Measurements from ENCODE around the gene P2RY2. TPM values are rescaled to one million over a fixed set of nuclear protein-coding genes. Genes with fewer than 3 reads are reported as not detected.

P2RY2 gene
- total and polyA plus RNA-seq, 2 donors (not counting 1 experiment from before 2014, with no cell fraction given): 0.05 to 0.17 TPM

DNA sequence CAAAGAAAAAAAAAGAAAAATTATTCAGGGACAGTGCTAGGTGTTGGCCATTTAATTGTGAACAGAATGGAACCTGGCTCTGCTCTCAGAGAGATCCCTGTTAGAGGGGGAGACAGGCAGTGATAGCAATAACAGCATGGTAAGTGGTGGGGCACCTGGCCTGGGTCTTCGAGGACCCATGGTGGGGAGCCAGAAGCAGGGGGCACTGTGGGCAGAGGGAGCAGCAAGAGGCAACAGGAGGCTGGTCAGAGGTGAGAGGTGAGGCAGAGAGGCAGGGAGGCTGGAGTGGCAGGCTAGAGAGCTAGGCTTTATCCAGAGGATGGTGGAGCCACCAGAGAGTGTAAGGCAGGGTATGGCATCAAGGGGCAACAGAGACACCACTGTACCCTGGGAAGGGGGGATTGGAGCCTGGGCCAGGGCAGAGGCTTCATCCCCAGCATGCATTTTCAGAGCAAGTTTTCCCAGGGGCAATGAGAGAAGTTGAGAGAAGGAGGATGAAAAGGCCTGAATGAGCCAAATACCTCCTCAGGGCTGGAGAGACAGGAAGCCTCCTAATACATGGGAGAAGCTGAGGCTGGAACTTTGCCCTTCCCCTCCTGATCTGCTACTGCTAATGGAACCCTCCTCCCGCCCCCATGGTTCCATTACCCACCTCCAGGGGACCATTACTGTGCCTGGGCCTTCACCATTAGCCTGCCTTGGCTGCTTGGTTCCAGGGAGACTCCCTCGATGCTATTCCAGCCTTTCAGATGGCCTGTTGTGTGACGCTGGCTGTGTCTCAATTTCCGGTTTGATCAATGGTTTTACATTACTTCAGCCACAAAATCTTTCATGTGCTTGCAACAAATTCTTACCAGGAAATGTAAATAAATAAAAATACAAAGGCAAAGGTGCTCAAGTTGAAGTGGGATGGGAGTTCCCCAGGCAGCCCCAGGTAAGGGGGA, 2.6 kb upstream of the P2RY2 start:
- H3K4me3 ChIP-seq (replicated peaks in 1 of 4; ENCODE audit: control extremely low read depth in 1 of 4, insufficient read depth in 1 of 4, low read depth in 3 of 4, low read length in 4 of 4): no peak overlapping the region
- no peaks in the 10 kb centered on the region for H3K4me1 ChIP-seq (ENCODE audit: control insufficient read depth, extremely low read depth, insufficient read depth, low read length)
- H3K9ac ChIP-seq (ENCODE audit: insufficient read depth, low read length): no peak overlapping the region
- no peak for DNase-seq (ENCODE audit: low read depth in 2 of 2)
- H3K36me3 ChIP-seq (ENCODE audit: control insufficient read depth, insufficient read depth, low read length): no peaks in the 10 kb centered on the region
- H3K27me3 ChIP-seq (ENCODE audit: control insufficient read depth, insufficient read depth, low read length): peaks cover 24% of the 10 kb centered on the region
- no peak overlapping the region for H3K27ac ChIP-seq (ENCODE audit: insufficient read depth, low read length)
- TF ChIP-seq EZH2 (IDR thresholded peaks at IDR 0.05; ENCODE audit: low read length, missing control alignments): no peak
- no peak overlapping the region for H3K4me2 ChIP-seq (ENCODE audit: extremely low read depth, insufficient read depth, low read length)
- H4K20me1 ChIP-seq (ENCODE audit: control insufficient read depth, extremely low read depth, insufficient read depth, low read length): no peaks in the 10 kb centered on the region
- no peaks in the 10 kb centered on the region for H3K9me3 ChIP-seq (ENCODE audit: control insufficient read depth, insufficient read depth, low read depth, low read length)
- H2AFZ ChIP-seq (ENCODE audit: low read length): no peak overlapping the region
- no peaks in the 10 kb centered on the region for H3K79me2 ChIP-seq (ENCODE audit: control insufficient read depth, insufficient read depth, low read length)

GRCh38 chr11:73216465-73216864, 1.6 kb upstream of the P2RY2 start:
- DNase-seq (ENCODE audit: low read depth in 2 of 2): no peak
- Histone ChIP-seq H3K36me3 (ENCODE audit: control insufficient read depth, insufficient read depth, low read length) (no peaks in the 10 kb centered on the region), H3K27ac (ENCODE audit: insufficient read depth, low read length) (no peak overlapping the region), H2AFZ (ENCODE audit: low read length) (no peak overlapping the region), H3K9ac (ENCODE audit: insufficient read depth, low read length) (no peak overlapping the region), H3K27me3 (ENCODE audit: control insufficient read depth, insufficient read depth, low read length) (peaks cover 27% of the 10 kb centered on the region), H3K4me1 (ENCODE audit: control insufficient read depth, extremely low read depth, insufficient read depth, low read length) (no peaks in the 10 kb centered on the region), H4K20me1 (ENCODE audit: control insufficient read depth, extremely low read depth, insufficient read depth, low read length) (no peaks in the 10 kb centered on the region), H3K4me2 (ENCODE audit: extremely low read depth, insufficient read depth, low read length) (no peak overlapping the region), H3K79me2 (ENCODE audit: control insufficient read depth, insufficient read depth, low read length) (no peaks in the 10 kb centered on the region), H3K9me3 (ENCODE audit: control insufficient read depth, insufficient read depth, low read depth, low read length) (no peaks in the 10 kb centered on the region), H3K4me3 (replicated peaks in 1 of 4; ENCODE audit: control extremely low read depth in 1 of 4, insufficient read depth in 1 of 4, low read depth in 3 of 4, low read length in 4 of 4) (no peak overlapping the region)
- TF ChIP-seq CTCF (conservative IDR thresholded peaks at IDR 0.05 in 1 of 2, IDR thresholded peaks at IDR 0.05 in 1 of 2; ENCODE audit: low read depth in 1 of 2, low read length in 2 of 2) (no peak), EZH2 (IDR thresholded peaks at IDR 0.05; ENCODE audit: low read length, missing control alignments) (no peak)

GRCh38 chr11:73217131-73217809, 811 bp upstream of the P2RY2 start:
- H3K27me3 ChIP-seq (ENCODE audit: control insufficient read depth, insufficient read depth, low read length): peaks cover 28% of the 10 kb centered on the region

More at GRCh38 chr11:73217131-73217809, 811 bp upstream of the P2RY2 start:
- Histone ChIP-seq H3K36me3 (ENCODE audit: control insufficient read depth, insufficient read depth, low read length) (no peaks in the 10 kb centered on the region), H3K9ac (ENCODE audit: insufficient read depth, low read length) (no peak overlapping the region), H3K27ac (ENCODE audit: insufficient read depth, low read length) (no peak overlapping the region), H2AFZ (ENCODE audit: low read length) (no peak overlapping the region), H3K4me1 (ENCODE audit: control insufficient read depth, extremely low read depth, insufficient read depth, low read length) (no peaks in the 10 kb centered on the region), H3K4me3 (replicated peaks in 1 of 4; ENCODE audit: control extremely low read depth in 1 of 4, insufficient read depth in 1 of 4, low read depth in 3 of 4, low read length in 4 of 4) (no peak overlapping the region), H3K79me2 (ENCODE audit: control insufficient read depth, insufficient read depth, low read length) (no peaks in the 10 kb centered on the region), H3K4me2 (ENCODE audit: extremely low read depth, insufficient read depth, low read length) (no peak overlapping the region), H4K20me1 (ENCODE audit: control insufficient read depth, extremely low read depth, insufficient read depth, low read length) (no peaks in the 10 kb centered on the region), H3K9me3 (ENCODE audit: control insufficient read depth, insufficient read depth, low read depth, low read length) (no peaks in the 10 kb centered on the region)
- no peak for DNase-seq (ENCODE audit: low read depth in 2 of 2)
- TF ChIP-seq CTCF (conservative IDR thresholded peaks at IDR 0.05 in 1 of 2, IDR thresholded peaks at IDR 0.05 in 1 of 2; ENCODE audit: low read depth in 1 of 2, low read length in 2 of 2) (no peak), EZH2 (IDR thresholded peaks at IDR 0.05; ENCODE audit: low read length, missing control alignments) (no peak)
